ENCODE data around the gene MYO16. TPM values are rescaled to one million over a fixed set of nuclear protein-coding genes. Genes with fewer than 3 reads are reported as not detected.

The MYO16 gene
- total RNA-seq, 1 experiment from 2014 or later = 0.19 TPM

GRCh38 chr13:109160887-109161669, 531.7 kb downstream of the MYO16 start:
- no peak overlapping the region for H3K4me3 Mint-ChIP-seq (ENCODE audit: low read depth, unreplicated experiment)
- H3K4me1 Mint-ChIP-seq (ENCODE audit: low read depth, unreplicated experiment) = peaks cover 32% of the 10 kb centered on the region
- CTCF ChIA-PET = no interaction called here
- peaks cover 5% of the 10 kb centered on the region for H3K36me3 Mint-ChIP-seq (ENCODE audit: insufficient read depth, unreplicated experiment)
- BruUV-seq (replicated peaks) = no TSS peak
- intact Hi-C loops (cut with micrococcal nuclease; ENCODE audit: unreplicated experiment) = loop anchor here (5.0 kb wide), 1 partner anchor 616 kb away; no protein-coding TSS in a partner anchor
- no peak for TF ChIP-seq CTCF (IDR thresholded peaks at IDR 0.05; ENCODE audit: unreplicated experiment)
- no peak overlapping the region for H3K27ac Mint-ChIP-seq (ENCODE audit: unreplicated experiment)
- DNase-seq = no peak
- H3K27me3 Mint-ChIP-seq (ENCODE audit: unreplicated experiment) = no peaks in the 10 kb centered on the region
- no peaks in the 10 kb centered on the region for H3K9me3 Mint-ChIP-seq (ENCODE audit: low read depth, unreplicated experiment)

GRCh38 chr13:109162248-109163036, 533.0 kb downstream of the MYO16 start:
- no peak for TF ChIP-seq CTCF (IDR thresholded peaks at IDR 0.05; ENCODE audit: unreplicated experiment)
- peak; percentile 41 for DNase-seq
- Mint-ChIP-seq H3K4me3 (ENCODE audit: low read depth, unreplicated experiment) (no peak overlapping the region), H3K27me3 (ENCODE audit: unreplicated experiment) (no peaks in the 10 kb centered on the region), H3K4me1 (ENCODE audit: low read depth, unreplicated experiment) (peaks cover 18% of the 10 kb centered on the region), H3K36me3 (ENCODE audit: insufficient read depth, unreplicated experiment) (no peaks in the 10 kb centered on the region), H3K27ac (ENCODE audit: unreplicated experiment) (no peak overlapping the region), H3K9me3 (ENCODE audit: low read depth, unreplicated experiment) (no peaks in the 10 kb centered on the region)
- intact Hi-C loops (cut with micrococcal nuclease; ENCODE audit: unreplicated experiment) = loop anchor here (5.0 kb wide), 1 partner anchor 615 kb away; no protein-coding TSS in a partner anchor
- CTCF ChIA-PET = no interaction called here
- BruUV-seq (replicated peaks) = no TSS peak

DNA sequence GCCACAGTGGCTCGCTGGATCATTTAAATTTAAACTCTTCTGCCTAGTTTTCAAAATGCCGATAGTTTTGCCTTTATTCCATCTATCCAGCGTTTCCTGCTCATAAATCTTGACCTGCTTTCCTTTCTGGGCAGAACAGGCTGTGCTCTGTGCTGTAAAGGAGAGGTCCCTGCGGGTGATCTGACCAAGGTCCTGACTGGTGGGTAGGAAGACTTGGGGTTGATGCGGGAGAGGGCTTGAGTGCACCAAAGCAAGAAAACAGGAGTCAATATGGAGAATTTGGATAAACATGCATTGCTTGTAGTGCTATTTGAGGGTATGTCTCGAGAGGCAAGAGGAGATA, 533.6 kb downstream of the MYO16 start:
- intact Hi-C loops (cut with micrococcal nuclease; ENCODE audit: unreplicated experiment) = loop anchor here (5.0 kb wide), 1 partner anchor 614 kb away; no protein-coding TSS in a partner anchor
- Mint-ChIP-seq H3K27me3 (ENCODE audit: unreplicated experiment) (no peaks in the 10 kb centered on the region), H3K4me3 (ENCODE audit: low read depth, unreplicated experiment) (no peak overlapping the region), H3K36me3 (ENCODE audit: insufficient read depth, unreplicated experiment) (no peaks in the 10 kb centered on the region), H3K4me1 (ENCODE audit: low read depth, unreplicated experiment) (peaks cover 12% of the 10 kb centered on the region), H3K27ac (ENCODE audit: unreplicated experiment) (no peak overlapping the region), H3K9me3 (ENCODE audit: low read depth, unreplicated experiment) (no peaks in the 10 kb centered on the region)
- CTCF ChIA-PET = no interaction called here
- BruUV-seq (replicated peaks) = no TSS peak
- DNase-seq = no peak
- no peak for TF ChIP-seq CTCF (IDR thresholded peaks at IDR 0.05; ENCODE audit: unreplicated experiment)

DNA sequence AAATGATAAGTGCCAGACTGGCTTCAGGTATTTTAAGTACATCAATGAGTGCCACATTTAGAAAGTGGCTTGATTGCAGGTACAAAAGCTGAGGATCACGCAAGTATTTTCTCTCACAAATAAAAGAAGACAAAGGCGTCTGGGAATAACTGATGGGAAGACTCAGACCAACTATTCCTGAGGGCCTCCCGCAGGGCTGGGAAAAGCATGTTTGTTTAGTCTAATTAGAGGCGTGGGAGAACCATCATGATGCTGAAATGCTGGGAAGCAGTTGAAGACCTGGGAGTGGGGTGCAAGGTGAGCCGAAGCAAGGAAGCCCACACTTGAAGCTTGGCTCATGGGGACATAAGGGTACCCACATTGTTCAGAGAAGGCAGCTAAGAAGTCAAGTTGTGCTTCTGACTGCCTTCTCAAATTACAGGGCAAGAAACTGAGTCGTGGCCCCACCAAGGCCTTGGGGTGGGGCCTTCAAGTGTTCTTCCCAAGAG, 536.0 kb downstream of the MYO16 start:
- Mint-ChIP-seq H3K4me1 (ENCODE audit: low read depth, unreplicated experiment) (no peaks in the 10 kb centered on the region), H3K4me3 (ENCODE audit: low read depth, unreplicated experiment) (no peak overlapping the region), H3K9me3 (ENCODE audit: low read depth, unreplicated experiment) (no peaks in the 10 kb centered on the region), H3K27me3 (ENCODE audit: unreplicated experiment) (no peaks in the 10 kb centered on the region), H3K36me3 (ENCODE audit: insufficient read depth, unreplicated experiment) (no peaks in the 10 kb centered on the region), H3K27ac (ENCODE audit: unreplicated experiment) (no peak overlapping the region)
- DNase-seq = no peak
- CTCF ChIA-PET = no interaction called here
- BruUV-seq (replicated peaks) = no TSS peak
- TF ChIP-seq CTCF (IDR thresholded peaks at IDR 0.05; ENCODE audit: unreplicated experiment) = no peak
- intact Hi-C loops (cut with micrococcal nuclease; ENCODE audit: unreplicated experiment) = no loop called here
